GM19468 (cell line): ENCODE results near the gene PMM2.
"Not testable (repeated sequence)": the region's sequence is repeated elsewhere in the genome, so short reads cannot be mapped to it uniquely, and the experiment has no call there.

Source experiments
- ATAC-seq: cut with Tn5 transposase; IDR thresholded peaks from one replicate; pipeline ENCODE4 v1.9.1; 2021; ENCODE audit warnings: mild to moderate bottlenecking, moderate library complexity, moderate number of reproducible peaks; ENCODE audit not compliant: unreplicated experiment; ENCODE audit errors: extremely low read depth

Gene PMM2

DNA sequence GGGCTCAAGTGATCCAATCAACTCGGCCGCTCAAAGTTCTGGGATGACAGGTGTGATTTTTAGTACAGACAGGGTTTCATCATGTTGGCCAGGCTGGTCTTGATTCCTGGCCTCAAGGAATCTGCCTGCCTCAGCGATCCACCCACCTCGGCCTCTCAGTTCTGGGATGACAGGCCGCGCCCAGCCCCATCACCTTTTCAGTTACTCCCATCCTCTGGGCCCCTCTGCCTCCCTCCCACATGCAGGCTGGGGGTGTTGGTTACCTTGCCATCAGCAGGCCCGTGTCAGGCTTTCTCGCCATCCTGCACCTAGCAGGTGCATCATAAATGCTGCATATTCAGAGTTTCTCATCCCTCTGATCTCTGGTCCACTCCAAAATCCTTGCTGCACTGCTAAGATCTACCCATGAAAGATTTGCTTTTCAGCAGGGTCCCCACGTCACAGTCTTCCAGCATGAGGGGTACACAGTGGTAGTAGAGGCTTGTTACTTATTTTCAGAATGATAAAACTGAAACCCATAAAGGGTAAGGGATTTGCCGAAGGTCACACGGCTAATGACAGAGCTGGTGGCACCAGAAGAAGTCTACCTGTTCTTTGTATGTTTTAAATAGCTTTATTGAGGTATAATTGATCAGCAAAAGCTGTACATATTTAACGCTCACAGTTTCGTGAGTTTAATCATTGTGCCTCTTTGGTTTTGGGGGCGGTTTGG, 16.6 kb downstream of the PMM2 start:
- ATAC-seq, result no peak

DNA sequence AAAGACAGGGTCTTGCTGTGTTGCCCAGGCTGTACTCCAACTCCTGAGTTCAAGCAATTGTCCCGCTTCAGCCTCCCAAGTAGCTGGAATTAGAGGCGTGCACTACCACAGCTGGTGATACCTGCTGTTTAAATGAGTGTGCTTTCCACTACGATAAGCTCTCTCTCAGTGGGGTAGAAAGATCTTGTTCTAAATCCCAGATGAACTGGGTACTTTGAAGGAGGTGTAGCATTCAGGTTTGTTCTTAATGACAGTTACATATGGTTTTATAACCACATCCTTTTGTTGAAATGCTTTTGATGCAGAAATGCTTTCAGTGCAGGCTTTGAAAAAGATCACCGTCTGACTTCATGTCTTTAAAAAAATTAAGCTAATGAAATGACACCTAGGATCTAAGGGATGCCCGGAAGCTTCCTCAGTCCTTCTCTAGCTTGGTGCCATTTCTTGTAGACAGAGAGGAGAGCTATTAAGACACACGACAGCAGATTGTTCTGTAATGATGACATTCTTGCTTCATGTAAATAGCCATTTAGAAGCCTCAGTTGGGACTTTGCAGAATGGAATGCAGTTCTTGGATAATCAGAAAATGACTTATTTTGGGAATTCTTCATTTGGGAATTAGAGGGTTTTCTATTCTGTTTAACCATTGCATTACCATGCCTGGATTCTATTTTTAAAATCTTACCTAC, 19.5 kb downstream of the PMM2 start:
- ATAC-seq, result no peak

DNA sequence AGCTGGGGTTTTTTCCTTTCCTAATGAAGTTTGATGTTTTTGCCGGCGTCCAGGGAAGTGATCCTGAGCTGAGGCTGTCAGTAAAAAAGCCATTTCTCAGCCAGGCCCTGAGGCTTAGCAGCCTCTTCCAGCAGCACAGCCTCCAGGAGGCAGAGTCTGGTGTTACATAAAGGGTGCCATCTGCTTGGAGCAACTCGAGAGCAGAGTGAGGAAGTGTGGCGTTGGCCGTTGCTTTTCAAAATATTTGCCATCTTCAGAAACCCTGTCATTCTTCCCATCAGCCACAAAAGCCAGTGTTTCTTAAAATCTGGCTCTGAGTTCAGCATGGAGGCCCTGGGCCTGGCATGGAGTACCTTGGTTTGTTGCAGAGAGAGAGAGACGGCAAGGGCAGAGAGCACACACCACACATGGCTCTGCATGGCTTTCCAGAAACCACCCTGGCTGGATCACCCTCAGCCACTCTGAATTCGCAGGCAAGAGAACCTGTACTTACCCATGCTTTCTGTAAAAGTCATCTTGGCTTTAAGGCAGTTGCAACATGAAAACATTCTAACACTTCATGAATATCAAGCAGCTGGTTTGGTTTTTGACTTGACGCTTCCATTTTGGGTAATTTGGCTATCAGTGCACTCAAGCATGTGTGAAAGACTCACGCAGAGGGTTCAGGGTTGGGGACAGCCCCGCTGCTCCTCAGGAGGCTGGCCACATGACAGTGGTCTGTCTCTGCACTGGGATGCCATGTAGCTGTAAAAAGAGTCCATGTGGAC, 21.0 kb downstream of the PMM2 start:
- ATAC-seq, result peak; percentile 54

DNA sequence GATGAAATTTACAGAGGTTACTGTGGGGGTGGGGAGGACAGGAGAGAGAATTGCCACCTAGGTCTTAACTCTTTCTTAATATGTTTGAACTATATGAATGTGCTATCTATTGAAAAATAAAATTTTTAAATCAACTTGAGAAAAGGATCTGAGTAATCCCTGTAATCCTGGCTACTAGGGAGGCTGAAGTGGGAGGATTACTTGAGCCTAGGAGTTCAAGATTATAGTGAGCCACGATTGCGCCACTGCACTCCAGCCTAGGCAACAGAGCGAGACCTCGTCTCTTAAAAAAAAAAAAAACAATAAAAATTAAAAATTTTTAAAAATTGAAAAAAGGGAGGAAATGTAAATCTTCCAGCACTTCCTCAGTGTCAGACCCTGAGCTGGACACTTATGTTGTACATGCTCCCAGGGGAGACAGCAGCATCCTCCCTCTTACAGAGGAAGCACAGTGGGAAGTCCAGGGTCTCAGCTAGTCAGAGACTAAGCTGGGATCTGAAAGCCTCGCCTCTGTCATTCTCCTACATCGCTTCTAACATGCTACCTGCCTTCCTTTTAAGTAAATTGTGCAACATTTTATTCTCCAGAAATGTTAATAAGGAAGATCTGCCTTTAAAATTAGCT, 21.9 kb downstream of the PMM2 start:
- ATAC-seq, result no peak

DNA sequence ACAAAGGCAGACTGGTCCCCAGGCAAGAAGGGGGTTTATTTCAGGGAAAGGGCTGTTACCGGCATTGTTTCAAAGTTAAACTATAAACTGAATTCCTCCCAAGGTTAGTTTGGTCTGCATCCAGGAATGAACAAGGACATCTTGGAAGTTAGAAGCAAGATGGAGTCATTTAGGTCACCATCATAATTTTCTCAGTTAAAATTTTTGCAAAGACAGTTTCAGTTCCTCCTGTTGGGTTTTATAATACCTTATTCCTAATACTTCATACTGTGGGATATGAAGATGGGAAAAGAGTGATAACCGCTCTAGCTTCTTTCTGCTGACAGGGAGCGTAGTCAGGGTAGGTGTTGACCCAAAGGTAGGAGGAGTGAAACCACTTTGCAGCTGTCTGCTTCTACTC, 24.8 kb downstream of the PMM2 start:
- no peak for ATAC-seq

DNA sequence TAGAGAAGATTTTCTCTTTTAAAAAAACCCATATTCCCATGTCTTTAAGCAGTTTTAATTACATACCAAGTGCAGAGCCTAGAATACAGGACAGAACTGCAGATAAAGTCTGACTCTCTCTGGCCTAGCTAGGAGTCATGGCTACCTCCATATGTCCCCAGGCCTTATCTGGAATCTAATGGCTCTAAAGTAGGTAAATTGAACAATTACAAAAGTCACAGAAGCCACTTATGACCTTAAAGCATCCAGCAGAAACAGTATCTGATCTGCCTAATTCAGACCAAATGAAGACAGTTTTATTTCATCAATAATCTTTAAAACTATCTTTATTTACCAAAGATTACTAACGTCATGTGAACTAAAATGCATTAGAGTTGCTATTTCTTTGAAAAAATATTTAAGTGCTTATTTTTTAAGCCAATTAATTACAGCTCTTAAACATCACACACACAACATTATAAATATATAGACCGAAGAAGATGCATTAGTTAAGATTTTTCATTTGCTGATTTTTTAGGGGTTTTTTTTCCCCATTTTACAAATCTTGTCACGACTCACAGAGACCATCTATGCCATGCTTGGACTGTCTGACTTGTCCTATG, 28.7 kb downstream of the PMM2 start:
- no peak for ATAC-seq

DNA sequence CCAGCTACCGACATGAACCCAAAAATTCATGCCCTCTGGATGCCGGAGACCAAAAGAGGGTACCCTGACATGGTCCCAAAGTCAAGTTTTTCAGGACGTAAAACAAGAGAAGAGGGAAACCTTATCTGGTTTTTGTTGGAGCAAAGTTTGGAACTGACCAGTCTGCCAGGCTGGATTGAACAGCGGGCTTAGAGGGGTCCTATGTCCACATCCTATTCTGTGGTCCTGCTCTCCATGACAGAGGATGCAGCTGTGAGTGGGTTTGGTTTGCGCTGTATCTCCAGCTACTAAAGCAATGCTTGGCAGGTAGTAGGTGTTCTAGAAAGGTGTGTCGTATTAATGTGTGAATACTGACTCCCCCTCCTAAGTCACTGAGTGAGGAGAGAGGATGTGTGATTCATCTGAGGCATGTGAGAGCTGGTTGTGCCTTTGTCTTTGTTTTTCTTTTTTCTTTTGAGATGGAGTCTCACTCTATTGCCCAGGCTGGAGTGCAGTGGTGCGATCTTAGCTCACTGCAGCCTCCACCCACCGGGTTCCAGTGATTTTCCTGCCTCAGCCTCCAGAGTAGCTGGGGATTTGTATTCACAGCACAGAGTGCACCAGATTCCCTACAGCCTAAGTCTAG, 31.0 kb downstream of the PMM2 start:
- no peak for ATAC-seq

DNA sequence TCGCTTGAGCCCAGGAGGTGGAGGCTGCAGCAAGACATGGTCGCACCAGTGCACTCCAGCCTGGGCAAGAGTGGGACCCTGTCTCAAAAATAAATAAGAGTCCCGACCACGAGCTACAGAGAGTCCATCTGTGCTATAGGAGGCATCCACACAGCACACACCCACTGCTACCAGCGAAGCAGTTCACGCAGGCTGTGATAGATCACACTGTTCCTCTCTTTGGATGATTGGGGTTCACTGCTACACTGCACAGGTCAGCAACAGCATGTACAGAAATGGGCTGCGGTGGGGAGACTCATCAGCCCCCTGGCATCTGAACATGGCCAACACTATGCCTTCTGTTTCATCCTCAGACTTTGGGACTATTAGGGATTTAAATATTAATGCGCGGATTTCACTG, 33.8 kb downstream of the PMM2 start:
- ATAC-seq, result no peak

DNA sequence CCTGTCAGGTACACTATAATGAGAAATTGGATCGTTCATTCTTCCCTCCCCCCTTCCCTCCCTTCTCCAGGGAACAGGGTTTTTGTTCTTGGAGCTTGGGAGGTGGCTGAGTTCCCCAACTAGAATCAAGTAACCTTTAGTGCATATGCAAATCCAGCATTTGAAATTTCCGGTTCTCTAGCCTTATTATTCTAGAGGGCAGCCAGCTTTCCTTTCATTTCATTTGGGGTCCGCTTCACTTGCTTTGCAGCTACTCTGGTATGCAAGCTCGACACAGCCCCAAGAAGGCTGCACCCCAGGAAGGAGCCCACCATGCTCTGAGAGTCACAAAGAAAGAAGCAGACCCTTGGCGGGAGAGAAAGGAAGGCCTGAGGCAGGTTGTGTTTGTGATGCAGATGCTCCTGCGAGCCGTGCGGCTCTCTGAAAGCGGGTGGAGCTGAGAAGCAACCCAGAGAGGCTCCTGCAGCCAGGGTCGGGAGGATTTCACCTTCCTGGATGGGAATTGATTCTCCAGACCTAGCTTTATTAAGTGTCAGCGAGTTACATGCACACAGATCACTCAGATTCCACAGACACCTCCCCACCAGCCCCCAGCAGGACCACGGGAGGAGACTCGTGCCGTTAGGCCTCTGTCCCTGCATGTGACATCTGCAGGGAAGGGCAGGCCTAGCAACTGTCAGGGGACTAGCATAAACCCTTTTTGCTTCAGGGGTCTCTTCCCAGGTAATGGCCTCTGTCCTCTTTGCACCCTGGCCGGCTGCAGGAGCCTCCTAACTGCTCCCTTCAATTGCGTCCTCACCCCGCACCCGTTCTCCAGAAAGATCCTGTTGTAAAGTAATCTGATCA, 34.5 kb downstream of the PMM2 start:
- no peak for ATAC-seq

DNA sequence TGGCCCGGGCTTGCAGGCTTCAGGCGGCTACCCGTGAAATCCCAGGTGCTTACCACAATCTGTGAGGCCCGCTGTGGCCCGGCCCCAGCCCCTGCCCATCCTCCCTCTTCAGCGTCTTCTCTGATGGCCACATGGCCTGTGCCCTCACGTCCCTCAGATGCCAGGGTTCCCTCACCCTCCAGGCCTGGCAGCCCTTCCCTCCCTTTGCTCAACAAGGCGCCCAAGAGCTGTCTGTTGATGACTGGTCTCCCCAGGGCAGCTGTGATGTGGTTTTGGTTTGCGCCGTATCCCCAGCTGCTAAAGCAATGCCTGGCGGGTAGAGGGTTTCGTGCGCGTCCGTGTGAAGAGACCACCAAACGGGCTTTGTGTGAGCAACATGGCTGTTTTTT, 35.1 kb downstream of the PMM2 start:
- no peak for ATAC-seq

DNA sequence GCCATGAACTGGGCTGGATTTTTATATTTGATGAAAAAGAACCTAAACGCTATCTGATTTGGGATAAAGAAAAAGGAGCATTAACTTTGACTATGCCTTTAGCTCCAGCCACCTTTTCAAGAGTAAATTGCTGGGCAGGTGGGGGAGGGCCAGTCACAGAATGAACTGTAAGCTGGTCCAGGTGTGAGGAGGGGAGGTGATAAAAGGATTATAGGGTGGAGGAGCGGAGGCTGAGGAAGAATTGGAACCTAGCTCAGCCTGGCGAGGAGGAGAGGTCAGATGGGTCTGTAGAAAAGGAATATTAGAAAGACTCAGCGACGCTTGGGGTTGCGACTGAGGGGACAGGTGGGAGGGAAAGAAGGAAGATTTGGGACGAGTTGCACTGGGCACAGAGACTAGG, 39.2 kb downstream of the PMM2 start:
- not testable (repeated sequence) for ATAC-seq

DNA sequence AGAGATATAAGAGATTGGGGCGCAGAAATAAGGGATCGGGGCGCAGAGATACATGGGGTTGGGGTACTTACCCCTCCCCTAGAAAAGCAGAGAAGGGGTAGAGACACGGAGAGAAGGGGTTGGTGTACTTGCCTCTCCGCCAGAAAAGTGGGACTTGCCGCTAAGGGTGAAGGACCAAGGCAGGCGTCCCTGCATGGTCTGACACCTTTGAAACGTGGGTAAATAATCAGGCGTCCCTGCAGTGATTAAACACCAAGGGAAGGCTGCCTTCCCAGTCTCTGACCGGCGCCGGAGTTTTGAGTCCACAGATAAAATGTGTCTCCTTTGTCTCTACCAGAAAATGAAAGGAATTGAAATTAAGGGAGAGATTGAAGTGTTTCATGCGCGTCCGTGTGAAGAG, 40.0 kb downstream of the PMM2 start:
- ATAC-seq, result not testable (repeated sequence)

DNA sequence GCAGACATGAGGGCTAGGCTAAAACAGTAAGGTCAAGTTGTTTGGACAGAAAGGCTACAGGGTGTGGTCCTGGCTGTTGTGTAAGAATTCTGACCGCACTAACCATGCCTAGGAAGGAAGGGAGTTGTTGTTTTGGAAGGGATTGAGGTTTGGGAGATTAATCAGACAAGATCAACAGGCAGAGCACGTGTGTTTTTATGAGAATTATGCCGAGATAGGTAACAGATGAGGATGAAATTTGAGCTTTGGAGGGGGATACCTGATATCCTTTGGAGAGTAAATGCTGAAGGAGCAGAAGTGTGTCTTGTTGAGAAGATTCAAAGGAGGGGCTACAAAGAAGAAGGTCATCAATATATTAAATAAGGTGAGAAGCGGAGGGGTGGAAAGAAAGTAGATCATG, 44.4 kb downstream of the PMM2 start:
- not testable (repeated sequence) for ATAC-seq

DNA sequence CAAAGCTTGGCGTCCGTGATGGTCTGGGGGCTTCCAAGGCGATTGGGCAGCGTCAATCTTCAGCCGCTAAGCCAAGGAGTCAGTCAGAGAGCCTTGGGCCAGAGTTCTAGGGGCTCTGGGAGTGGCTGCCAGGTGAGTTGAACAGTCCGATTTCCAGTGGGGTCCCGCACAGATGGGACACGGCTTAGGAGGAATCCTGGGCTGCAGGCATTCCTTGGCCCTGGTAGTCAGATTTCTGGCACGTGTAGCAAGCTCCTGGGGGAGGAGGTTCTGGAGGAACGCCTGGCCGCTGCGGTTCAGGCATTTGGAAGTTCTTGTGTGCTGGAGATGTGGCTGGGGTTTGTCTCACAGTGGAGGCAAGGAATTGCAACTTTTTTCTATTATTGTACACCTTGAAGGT, 45.7 kb downstream of the PMM2 start:
- ATAC-seq, result not testable (repeated sequence)

DNA sequence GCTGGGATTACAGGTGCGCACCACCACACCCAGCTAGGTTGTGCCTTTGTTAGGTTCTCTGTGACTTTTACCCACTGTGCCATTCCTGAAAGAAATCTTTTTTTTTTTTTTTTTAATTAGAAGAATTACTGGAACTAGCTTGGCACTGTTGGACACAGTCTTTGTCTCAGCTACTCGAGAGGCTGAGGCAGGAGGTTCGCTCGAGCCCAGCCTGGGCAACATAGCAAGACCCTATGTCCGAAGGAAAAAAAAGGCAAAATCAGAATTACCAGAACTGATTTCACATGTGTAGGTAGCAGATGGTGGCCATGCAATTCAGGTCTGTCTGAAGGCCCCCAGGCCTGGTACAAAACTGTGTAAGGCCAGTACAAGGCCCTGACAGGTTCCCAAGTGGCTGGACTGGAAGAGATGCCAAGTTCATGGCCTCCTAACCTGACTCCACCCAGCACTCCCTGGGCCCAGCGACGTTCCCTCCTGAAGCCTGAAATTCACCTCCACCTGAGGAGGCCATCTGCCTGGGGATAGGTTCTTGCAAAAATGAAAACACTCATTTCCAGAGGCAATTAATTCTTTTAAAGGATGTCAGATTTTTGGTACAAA, 48.2 kb downstream of the PMM2 start:
- no peak for ATAC-seq

DNA sequence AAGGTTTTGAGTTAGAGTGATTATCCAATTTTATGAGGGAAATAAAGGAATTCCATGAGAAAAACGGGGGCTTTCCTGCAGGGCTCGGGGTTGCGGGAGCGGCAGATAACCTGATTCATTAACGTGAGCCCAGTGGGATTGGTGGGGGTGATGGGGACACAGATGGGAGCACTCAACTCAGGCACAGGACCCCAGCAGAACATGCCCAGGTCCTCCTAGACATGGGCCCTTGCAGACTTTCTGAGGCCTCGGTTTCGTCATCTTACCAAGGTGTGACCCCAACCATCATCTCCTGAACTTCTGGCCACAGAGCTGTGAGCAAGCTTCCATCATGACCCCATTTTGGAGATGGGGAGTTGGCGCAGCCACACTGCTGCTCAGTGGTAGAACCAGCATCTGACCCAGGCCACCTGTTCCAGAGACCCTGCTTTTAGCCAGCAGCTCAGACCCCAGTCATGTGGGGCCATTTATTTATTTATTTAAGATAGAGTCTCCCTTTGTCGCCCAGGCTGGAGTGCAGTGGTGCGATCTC, 48.8 kb downstream of the PMM2 start:
- no peak for ATAC-seq

DNA sequence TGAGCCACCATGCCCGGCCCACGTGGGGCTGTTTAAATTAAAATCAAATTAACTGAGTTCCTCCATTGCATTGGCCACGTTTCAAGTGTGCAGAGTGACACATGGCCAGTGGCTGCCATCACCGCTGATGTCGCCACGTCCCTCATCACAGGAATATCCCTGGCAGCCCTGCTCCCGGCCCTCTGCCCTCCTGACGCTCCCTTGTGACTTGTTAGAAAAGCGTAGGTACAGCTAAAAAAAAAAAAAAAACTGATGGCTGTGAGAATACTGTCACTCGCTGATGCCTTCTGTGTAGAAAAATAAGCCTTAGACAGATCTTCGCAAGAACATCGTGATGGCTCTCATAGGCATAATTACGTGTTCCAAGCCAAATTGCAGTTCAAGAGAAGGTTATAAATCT, 49.5 kb downstream of the PMM2 start:
- ATAC-seq, result no peak

DNA sequence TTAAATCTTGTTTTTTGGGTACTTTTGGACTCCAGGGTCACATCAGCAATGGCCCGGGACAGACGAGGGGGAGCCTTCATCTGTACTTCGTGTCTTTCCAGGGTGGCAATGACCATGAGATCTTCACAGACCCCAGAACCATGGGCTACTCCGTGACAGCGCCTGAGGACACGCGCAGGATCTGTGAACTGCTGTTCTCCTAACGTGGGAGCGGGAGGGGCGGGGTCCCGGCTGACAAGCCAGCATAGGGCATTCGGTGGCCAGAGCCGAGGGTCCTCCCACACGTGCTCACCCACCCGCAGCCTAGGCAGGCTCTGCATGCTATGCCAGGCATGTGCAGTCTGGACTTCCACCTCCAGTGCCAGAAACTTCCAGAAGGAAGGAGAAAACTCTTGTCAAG, 50.0 kb downstream of the PMM2 start:
- ATAC-seq, result no peak
